Ectodermal cell (in vitro differentiated cells): ENCODE measurements around the gene CFAP20DC.

Source experiments
- H3K27ac ChIP-seq: 2 replicates; pipeline ENCODE4 v1.7.0; 2013; ENCODE audit warnings: mild to moderate bottlenecking, low read depth, low read length; ENCODE audit not compliant: insufficient read depth, poor library complexity, severe bottlenecking
- H3K27me3 ChIP-seq: 2 replicates; pipeline ENCODE4 v1.7.0; 2013; ENCODE audit warnings: mild to moderate bottlenecking, low read length; ENCODE audit not compliant: insufficient read depth, control insufficient read depth, poor library complexity, severe bottlenecking
- H3K36me3 ChIP-seq: one replicate; pipeline ENCODE4 v1.7.0; 2013; ENCODE audit warnings: low read length; ENCODE audit not compliant: control insufficient read depth, insufficient read depth
- H3K4me1 ChIP-seq: one replicate; pipeline ENCODE4 v1.7.0; 2013; ENCODE audit warnings: low read length; ENCODE audit not compliant: control insufficient read depth, insufficient read depth
- H3K4me3 ChIP-seq: 2 replicates; pipeline ENCODE4 v1.7.0; 2013; ENCODE audit warnings: low read depth, low read length, control low read depth; ENCODE audit not compliant: insufficient read depth
- H3K9me3 ChIP-seq: 2 replicates; pipeline ENCODE4 v1.7.0; 2013; ENCODE audit warnings: mild to moderate bottlenecking, low read length, moderate library complexity; ENCODE audit not compliant: control insufficient read depth
- WGBS, 2 experiments: methylation state at CpG; one replicate each; pipeline ENCODE4 v1.1.7; 2013; ENCODE audit warnings: missing lambda C conversion rate in 2 of 2; 5-methylcytosine and 5-hydroxymethylcytosine counted together

CFAP20DC gene

DNA sequence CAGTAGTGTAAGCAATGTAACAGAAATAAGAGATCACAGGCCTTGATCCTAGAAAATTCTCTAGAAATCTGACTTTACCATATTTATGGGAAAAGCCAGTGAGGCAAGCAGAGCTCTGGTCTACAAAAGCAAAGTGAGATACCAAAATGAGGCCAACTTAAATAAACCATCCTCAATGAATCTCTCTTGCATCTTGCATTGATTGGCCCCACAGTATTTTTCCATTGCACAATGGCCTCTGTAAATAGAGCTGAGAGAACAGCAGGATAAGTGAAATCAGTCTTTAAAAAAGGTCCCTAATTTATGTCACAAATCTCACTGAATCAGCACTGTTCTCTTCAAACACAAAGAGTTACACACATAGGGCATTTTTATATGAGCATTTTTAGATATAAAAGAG, 8.9 kb downstream of the CFAP20DC start:
- H3K4me3 ChIP-seq: no peak overlapping the region
- H3K36me3 ChIP-seq: no peaks in the 10 kb centered on the region
- H3K4me1 ChIP-seq: no peaks in the 10 kb centered on the region
- no peak overlapping the region for H3K27ac ChIP-seq
- H3K27me3 ChIP-seq: no peaks in the 10 kb centered on the region
- H3K9me3 ChIP-seq: no peaks in the 10 kb centered on the region

GRCh38 chr3:59027607-59028006, 22.2 kb downstream of the CFAP20DC start:
- no CpG with 5 or more reads among the region's 1 CpG for WGBS, 2 experiments
- Histone ChIP-seq H3K27ac (no peak overlapping the region), H3K36me3 (no peaks in the 10 kb centered on the region), H3K27me3 (no peaks in the 10 kb centered on the region), H3K4me1 (no peaks in the 10 kb centered on the region), H3K4me3 (no peak overlapping the region), H3K9me3 (no peaks in the 10 kb centered on the region)

DNA sequence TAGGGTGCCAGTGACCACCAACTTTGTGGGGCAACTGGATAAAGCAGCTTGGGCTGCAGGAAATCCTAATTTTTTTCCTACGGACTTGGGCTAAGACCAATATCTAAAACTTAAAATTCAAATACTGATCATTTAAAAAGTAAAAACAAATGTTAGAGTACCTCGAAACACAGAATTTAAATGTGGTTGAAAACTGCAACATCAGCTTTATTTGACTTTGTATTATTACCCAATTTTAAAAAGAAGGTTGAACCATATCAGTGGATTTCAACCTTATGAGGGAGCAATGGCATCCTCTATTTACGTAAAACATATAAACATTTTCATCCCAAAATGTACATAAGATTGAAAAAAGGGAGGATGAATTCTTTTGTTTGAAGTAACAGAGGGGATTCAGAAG, 26.2 kb downstream of the CFAP20DC start:
- H3K36me3 ChIP-seq: no peaks in the 10 kb centered on the region

DNA sequence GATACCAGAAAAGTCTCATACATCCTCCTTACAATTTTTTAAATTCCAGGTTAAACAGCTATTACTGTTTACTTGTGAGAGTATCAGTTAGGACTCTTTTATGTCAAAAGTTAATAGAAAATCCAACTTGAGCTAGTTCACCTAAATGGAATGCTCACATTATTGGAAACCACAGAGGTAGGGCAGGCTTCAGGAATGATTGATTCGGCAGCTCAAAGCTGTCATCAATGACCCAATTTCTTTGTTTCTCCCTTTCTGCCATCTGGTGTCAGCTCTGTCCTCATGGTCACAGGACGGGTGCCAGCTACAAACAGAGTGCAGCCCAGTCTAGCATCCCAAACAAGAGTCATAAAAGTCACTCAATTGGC, 32.2 kb downstream of the CFAP20DC start:
- Histone ChIP-seq H3K27me3 (no peaks in the 10 kb centered on the region), H3K4me3 (no peak overlapping the region)
- WGBS, 2 experiments: 88 to 91% methylated on average over 2 of the region's 2 CpGs

More for the DNA sequence above, 26.2 kb downstream of the CFAP20DC start:
- no peak overlapping the region for H3K4me3 ChIP-seq
- H3K4me1 ChIP-seq: no peaks in the 10 kb centered on the region
- WGBS, 2 experiments: 80 to 93% methylated on average over 2 of the region's 3 CpGs
- no peaks in the 10 kb centered on the region for H3K27me3 ChIP-seq
- H3K27ac ChIP-seq: no peak overlapping the region
- no peaks in the 10 kb centered on the region for H3K9me3 ChIP-seq

DNA sequence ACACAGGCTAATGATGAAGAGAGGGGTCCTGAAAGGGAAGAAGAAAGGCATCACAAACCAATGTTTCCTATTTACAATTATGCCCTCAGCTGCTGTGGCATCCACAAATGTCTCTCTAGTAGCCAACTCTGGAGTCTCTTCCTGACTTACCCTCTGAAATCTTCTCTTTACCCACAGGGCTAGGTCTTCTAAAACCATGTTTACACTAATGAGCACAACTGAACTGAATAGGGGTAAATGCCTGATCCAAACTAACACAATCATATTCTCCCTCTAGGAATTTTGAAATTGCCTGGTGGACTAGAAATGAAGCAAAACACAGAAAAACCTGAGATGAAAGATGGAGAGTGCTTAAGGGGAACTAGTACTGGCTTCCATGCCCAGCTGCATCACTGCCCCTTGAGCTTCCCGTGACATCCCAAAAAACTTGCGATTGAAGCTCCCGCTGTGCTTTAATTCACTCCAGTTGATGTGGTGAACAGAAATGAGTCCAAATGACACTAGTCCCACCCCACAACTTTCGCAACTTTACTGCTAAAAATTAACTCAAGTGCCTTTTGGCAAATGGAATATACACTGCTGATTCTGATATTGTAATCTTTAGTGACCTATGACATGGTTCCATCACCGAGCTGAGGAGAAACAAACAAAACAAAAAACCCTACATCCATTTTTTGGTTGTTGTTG, 32.8 kb downstream of the CFAP20DC start:
- H3K4me3 ChIP-seq: no peak overlapping the region
- no peaks in the 10 kb centered on the region for H3K4me1 ChIP-seq
- no peaks in the 10 kb centered on the region for H3K9me3 ChIP-seq
- no peaks in the 10 kb centered on the region for H3K36me3 ChIP-seq
- H3K27ac ChIP-seq: no peak overlapping the region
- no peaks in the 10 kb centered on the region for H3K27me3 ChIP-seq
- WGBS, 2 experiments: 95 to 100% methylated on average over 3 to 5 of the region's 5 CpGs

More for the DNA sequence above, 32.2 kb downstream of the CFAP20DC start:
- no peaks in the 10 kb centered on the region for H3K36me3 ChIP-seq
- H3K9me3 ChIP-seq: no peaks in the 10 kb centered on the region
- H3K4me1 ChIP-seq: no peaks in the 10 kb centered on the region
- no peak overlapping the region for H3K27ac ChIP-seq

DNA sequence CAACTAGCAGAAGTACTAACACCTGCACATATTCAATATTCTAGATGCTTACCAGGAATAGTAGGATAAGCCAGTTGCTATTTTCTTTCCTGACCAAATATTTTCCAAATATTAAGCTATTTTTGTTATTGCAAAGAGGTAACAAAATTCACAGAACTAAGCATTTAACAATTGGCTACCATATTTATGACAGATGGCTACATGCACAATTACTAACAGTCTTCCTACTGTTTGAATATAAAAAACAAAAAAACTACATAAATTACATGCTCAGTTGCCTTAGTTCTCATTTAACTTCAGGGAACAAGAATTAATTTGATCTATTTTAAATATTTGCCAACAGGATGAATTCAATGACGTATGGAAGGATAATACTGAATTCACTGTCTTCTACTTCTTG, 36.2 kb downstream of the CFAP20DC start:
- 94 to 100% methylated on average over 1 of the region's 1 CpG for WGBS, 2 experiments
- H3K4me1 ChIP-seq: no peaks in the 10 kb centered on the region

DNA sequence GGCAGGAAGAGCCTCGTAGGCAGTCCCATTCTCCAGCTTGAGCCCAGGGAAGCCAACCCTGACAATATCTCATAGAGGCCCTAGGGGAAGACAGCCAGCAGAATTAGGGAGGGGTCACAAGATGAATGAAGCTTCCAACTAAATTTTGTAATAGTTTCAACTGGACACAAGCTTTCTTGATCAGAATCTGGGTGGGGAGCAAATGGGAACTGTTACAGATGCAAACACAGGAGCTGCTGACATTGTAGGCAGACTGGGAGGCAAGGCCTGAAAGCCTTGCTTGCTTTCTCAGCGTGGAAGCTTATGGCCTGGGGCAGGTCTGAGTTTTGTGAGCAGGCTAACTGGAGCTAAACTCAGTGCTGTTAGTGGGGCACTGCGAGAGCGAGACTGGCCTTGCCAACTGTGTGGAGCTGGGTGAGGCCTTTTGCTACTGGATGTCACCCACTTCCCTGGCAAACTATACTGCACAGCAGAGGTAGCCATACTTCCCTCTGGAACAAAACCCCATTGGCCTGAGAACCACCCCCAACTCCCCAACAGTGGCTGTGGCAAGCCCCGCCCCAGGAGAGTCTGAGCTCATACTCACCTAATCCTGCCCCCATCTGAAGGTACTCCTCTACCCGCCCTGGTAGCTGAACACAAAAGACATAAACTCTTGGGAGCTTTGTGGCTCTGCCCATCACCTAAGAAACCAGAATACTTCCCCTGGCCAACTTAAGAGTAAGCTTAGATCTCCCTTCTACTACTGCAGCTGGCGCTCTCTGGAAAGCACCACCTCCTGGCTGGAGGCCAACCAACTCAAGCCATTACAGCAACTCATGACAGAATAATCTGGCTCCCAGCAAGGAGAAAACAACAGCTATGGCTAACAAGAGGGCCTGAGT, 42.9 kb downstream of the CFAP20DC start:
- no peaks in the 10 kb centered on the region for H3K27me3 ChIP-seq
- 93% methylated on average over 7 of the region's 7 CpGs for WGBS, 2 experiments
- no peaks in the 10 kb centered on the region for H3K4me1 ChIP-seq
- H3K27ac ChIP-seq: no peak overlapping the region
- no peak overlapping the region for H3K4me3 ChIP-seq
- no peaks in the 10 kb centered on the region for H3K36me3 ChIP-seq
- no peaks in the 10 kb centered on the region for H3K9me3 ChIP-seq

More for the DNA sequence above, 36.2 kb downstream of the CFAP20DC start:
- no peak overlapping the region for H3K27ac ChIP-seq
- no peaks in the 10 kb centered on the region for H3K9me3 ChIP-seq
- no peaks in the 10 kb centered on the region for H3K27me3 ChIP-seq
- H3K36me3 ChIP-seq: no peaks in the 10 kb centered on the region
- H3K4me3 ChIP-seq: no peak overlapping the region

DNA sequence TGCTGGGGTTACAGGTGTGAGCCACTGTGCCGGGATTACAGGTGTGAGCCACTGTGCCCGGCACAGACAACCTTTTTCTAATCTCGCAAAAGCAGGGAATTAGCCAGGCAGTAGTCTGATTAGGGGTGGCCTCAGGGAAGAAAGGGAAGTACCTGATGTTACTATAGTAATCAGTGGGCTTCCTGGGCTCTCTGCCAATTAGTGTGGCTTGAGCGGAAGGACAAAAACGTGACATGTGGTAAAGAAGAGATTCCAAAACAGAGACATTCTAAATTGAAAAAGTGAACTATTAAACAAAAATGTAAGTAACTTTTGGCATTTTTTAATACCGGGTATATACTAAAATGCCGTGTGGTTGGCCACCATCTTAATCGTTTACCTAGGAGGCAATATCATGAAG, 48.1 kb downstream of the CFAP20DC start:
- Histone ChIP-seq H3K27ac (no peak overlapping the region), H3K36me3 (no peaks in the 10 kb centered on the region)

DNA sequence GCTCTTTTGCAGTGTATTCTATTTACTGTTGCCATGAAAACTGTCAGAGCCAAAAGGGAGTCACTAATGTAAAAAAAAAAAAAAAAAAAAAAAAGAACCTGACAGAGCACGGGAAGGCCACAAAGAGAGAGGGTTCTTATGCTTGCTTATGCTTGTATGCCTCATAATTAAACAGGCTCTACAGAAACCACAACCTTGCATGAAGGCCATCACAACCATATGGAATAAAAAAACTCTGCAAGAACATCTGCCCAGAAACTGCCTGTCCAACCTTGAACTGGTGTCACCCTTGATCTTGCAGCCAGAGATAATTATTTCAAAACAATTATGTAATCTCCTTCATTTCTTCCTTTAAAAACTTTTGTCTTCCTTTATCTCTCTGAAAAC, 50.1 kb downstream of the CFAP20DC start:
- Histone ChIP-seq H3K27ac (no peak overlapping the region), H3K4me3 (no peak overlapping the region)
- WGBS, 2 experiments: 80 to 100% methylated on average over 1 of the region's 1 CpG

More for the DNA sequence above, 48.1 kb downstream of the CFAP20DC start:
- WGBS, 2 experiments: 91 to 94% methylated on average over 8 of the region's 8 CpGs
- H3K9me3 ChIP-seq: no peaks in the 10 kb centered on the region
- H3K4me3 ChIP-seq: no peak overlapping the region
- no peaks in the 10 kb centered on the region for H3K4me1 ChIP-seq
- no peaks in the 10 kb centered on the region for H3K27me3 ChIP-seq

GRCh38 chr3:58999134-58999773, 50.6 kb downstream of the CFAP20DC start:
- H3K9me3 ChIP-seq: no peaks in the 10 kb centered on the region
- H3K27ac ChIP-seq: no peak overlapping the region
- no peaks in the 10 kb centered on the region for H3K4me1 ChIP-seq
- 87 to 88% methylated on average over 2 of the region's 2 CpGs for WGBS, 2 experiments
- no peaks in the 10 kb centered on the region for H3K36me3 ChIP-seq
- H3K4me3 ChIP-seq: no peak overlapping the region
- no peaks in the 10 kb centered on the region for H3K27me3 ChIP-seq

More for the DNA sequence above, 50.1 kb downstream of the CFAP20DC start:
- Histone ChIP-seq H3K4me1 (no peaks in the 10 kb centered on the region), H3K27me3 (no peaks in the 10 kb centered on the region), H3K36me3 (no peaks in the 10 kb centered on the region), H3K9me3 (no peaks in the 10 kb centered on the region)
